ENCODE data around the gene FOXL3.
A peak's percentile ranks its signal among the peaks of the same experiment; 100 is the strongest.

FOXL3 gene

DNA sequence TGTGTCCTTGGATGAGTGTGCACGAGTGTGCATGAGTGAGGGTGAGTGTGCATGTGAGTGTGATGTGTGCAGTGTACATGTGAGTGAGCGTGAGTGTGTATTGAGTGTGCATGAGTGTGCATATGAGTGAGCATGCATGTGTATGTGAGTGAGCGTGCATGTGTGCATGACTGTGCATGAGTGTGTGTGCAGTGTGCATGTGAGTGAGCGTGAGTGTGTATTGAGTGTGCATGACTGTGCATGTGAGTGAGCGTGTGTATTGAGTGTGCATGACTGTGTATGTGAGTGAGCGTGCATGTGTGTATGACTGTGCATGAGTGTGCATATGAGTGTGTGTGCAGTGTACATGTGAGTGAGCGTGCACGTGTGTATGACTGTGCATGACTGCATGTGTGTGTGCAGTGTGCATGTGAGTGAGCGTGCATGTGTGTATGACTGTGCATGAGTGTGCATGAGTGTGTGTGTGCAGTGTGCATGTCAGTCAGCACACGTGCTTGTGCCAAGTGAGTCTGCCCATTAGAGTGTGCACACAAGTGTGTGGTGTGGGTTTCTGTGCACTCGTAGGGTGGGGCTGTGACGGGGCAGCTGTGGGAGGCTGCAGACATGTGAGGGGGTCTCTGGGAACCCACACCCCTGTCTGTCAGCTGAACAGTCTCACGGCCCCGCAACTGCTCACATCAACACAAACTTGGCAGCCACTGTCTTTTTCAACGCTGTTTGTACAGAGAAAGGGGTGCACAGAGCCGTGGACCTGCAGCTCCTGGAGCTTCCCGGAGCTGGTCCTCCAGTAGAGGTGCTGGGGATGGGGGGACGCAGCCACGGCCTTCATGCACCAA lies 14.8 kb downstream of the FOXL3 start:
- DNase-seq = no peak

DNA sequence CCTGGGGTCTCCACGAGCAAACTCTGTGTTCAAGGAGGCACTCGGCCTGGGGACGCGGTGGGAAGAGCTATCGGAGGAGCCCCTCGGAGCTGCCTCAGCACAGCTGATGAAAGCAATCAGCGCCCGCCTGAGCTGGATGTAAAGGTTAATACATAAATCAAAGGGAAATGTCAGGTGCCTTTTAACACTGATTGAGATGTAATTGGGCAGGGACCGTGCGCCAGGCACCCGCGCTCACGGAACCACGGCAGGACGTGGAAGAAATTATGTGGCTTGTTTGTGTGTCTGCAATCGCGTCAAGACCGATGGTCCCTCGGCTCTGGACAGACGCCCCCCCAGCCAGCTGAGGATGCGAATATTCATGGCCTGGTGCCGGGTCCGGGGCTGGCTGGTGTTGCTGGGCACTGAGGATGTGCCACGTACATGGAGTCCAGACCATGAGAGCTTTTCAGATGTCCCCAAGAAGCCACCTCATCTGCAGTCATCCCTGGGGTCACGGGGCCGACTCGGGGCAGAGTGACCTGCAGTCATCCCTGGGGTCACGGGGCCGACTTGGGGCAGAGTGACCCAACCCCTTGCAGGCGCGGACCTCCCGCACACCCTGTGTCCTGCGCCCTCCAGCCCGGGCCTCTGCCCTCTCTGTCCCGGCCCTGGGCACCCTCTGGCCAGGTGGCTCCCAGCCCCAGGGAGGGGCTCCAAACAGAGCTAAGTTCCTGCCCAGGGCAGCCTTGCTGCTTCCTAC lies 15.6 kb downstream of the FOXL3 start:
- no peak for DNase-seq

DNA sequence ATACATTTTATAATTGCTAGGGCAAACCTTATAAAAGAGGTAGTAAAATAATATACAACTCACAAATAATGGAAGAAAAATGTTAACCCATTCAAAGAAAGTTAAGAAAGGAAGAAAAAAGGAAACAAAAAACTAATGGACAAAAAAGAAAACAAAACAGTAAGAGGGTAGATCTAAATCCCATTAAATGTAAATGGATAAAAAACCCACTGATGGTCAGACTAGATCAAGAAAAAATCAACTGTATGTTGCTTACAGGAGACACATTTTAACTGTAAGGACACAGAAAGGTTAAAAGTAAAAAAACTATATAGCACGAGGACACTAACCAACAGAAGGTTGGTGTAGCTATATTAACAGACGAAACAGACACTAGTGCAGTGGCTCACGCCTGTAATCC lies 18.0 kb downstream of the FOXL3 start:
- DNase-seq = no peak

DNA sequence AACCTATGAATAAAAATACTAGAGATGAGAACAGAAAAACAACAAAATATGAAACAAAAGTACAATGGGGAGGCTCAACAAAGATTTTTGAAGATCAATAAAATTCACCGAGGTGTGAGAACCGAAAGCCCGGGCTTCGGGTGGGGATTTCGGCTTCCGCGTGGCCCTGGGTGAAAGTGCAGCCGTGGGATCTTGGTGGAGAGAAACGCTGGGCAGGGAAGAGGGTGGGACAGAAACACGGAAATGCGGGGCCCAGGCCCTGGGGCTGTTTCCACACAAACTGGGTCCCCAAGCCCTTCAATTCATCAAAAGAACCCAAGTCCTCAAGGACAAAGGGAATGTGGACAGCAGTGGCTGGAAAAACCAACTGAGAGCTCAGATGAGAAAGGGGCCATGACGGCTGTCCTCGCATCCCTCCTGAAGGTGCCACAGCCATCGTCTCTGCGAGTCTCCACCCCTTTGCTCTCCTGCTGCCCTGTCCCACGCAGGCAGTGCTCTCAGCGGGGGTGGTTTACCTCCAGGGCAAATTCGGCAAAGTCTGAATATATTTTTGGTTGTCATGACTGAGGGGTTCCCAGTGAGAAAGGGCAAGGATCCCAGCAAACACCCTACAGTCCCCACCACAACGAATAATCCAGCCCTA lies 19.7 kb downstream of the FOXL3 start:
- DNase-seq = no peak

DNA sequence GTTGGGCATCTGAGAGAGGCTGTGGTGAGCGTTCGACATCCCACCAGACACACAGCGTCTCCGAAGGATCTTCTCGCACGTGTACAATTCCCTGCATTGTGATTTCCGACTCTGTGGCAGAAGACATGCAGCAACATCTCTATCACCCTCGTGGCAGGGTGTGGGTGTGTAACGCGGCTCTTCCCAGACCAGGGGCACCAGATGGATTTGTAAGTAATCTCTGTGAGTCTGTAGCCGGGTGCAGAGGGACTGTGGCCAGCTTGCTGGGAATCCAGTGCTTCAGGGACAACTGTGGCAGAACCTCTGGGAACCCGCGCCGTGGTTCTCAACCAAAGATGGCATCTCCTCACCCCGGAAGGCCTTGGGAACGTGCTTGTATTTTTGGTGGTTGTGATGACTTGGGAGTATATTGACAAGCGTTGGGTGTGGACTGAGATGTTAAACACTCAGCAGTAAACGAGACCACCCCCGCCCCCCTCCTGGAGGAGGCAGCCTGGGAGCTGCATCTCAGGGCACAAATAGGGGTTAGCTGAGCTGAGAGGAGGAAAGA lies 21.2 kb downstream of the FOXL3 start:
- no peak for DNase-seq

DNA sequence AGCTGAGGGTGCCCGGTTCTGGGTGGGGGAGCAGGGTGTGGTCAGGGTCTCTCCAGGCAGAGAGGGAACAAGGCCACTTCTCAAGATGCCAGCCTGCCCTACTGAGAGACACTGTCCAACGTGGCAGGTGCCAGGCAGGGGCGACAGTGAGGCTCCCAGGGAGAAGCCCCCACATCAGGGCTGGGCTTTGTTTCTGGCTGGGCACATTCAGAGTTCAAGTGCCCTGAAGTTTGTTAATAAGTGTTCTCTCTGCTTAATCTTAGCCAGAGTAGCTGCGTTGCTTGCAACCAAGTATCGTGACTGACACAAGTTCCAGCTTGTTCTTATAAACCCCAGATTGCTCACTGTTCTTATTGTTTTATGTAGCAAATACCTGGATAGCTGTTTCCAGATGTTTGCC lies 21.8 kb downstream of the FOXL3 start:
- no peak for DNase-seq

DNA sequence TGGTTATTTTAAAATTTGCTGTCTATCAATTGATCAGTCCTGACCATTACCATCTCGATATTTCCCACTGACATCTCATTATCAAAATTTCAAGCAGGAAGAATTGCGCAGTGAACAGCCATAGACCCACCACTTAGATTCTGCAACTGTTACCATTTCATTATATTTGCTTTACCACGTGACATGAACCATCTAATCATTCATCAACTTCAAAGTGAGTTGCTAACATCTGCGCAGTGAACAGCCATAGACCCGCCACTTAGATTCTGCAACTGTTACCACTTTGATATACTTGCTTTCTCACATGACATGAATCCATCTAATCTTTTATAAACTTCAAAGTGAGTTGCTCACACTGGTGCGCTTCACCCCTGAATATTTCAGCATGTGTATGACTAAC lies 22.5 kb downstream of the FOXL3 start:
- DNase-seq = no peak

DNA sequence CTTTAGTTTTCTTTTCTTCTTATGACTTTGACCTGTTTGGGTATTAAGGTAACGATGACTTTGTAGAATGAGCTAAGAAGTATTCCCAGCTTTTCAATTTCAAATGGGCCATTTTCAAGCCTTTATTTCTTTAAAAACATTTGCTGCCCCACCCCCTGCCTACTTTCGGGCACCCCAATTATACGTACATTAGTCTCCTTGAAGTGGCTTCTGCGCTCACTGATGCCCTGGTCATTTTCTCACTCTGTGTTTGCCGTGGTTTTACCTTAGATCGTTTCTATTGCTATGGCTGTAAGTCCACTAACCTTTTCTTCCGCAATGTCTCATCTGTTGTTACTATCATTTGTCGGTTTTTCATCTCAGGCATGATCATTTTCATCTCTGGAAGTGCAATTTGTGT lies 24.9 kb downstream of the FOXL3 start:
- DNase-seq = no peak

DNA sequence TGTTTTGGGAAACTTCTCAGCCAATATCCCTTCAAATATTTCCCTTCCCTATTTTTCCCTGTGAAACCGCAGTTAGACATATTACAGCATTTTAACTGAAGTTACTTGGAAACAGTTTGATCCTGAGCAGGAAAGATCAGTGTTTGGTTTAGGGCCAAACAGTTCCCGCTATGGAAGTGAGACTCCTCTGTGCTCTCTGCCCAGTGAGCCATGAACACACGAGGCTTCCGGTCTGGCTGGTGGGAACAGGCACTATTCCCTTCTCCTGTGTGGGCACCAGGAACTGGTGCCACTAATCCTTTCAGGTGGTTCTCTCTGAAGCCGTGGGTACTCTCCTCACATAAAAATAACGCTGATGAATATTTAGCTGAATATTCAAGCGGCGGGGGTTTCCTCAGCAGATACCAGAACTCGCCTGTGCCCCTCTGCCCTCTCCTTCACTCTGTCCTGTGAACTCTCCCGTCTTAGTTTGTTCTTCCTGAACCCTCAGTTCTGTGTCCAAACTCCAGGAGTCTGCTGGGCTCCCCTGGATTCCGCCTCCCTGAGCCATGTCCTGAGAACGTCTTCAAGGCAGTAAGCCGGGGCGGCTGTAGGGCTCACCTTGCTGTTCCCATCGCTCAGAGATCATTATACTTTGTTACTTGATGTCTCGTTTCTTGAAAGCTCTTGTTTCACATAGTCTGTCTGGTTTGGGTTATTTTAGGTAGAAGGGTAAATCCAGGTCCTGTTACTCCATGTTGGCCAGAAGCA lies 25.7 kb downstream of the FOXL3 start:
- no peak for DNase-seq

DNA sequence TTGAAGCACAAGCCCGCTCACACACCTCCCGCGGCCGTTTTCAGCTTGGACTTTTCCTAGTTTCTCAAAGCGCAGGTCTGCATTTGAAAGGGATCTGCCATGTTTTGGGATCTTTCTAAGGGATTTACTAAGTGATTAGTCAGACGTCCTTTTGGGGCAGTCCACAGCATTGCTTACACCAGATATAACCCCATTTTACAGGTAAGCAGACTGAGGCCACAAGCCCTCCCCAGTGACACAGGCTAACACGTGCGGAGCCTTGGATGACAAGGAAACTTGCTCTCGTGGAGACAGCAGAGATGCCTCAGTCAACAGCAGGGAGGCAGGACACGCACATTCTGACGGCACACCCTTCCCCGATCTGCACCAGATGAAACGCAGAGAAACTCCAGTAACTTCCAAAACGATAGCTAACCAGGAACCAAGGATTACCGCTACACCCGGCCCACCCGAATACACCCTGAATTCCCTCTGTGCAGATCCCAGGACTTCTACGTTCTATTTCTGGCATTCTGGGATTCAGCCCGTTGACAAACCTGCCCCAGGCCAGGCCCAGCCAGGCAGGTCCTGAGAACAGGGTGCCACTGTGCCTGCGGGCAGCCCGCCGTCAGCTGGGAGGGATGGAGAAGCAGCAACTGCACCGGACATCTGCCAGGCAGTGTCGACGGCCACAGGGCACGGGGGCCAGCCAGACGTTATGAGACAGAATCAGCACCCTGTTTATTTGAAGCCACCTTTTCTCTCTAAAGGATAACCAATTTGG lies 27.9 kb downstream of the FOXL3 start:
- DNase-seq = no peak

DNA sequence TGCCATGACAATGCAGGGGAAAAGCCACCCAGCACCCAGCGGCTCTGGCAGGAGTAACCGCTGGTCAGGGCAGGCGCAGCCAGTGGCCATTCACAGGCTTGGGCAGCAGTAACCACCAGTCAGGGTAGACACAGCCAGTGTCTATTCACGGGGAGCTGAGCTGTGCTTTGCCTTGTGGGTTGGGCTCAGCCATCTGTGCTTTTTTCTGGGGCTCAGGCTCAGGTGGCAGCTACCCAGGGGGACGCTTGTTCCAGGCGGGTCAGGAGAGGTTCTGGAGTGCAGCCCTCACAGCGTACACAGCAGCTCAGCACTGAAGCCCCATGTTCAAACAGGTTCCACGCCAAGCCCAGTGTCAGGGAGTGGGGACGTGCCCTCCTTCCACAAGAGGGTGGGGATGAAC lies 28.5 kb downstream of the FOXL3 start:
- no peak for DNase-seq

DNA sequence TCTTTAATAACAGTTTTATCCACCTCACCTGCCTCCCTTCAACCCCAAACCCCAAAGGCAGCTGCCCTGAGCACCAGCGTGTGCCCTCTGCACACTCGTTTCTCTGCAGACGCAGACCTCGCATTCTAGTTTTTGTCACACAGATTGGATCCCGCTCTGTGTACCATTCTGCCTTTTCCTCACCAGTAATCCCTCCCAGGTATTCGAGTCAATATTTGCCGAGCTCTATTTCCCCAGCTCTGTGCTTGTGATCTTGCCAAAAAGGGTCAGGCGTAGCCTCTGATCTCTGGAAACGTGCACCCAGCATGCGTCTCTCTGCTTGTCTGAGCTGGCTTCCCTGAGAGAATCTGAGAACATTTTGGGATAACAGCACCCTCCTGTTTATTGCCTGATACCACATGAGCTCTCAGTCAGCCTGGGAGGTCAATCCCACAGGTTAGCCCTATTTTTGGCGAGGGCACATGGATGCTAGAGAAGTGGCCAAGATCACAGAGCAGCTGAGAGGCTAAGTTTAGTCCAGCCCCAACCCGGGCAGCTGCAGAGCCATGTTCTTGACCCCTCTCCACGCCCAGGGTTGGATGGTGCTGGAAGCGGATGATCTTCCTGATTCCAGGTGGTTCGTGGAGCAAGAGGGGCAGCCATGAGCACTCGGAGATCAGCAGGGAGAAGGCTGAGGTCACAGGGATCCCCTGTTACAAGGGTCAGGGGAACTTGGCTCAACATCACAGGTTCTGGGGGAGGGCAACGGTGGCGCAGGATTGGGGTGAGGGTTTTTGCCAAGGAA lies 29.1 kb downstream of the FOXL3 start:
- no peak for DNase-seq

DNA sequence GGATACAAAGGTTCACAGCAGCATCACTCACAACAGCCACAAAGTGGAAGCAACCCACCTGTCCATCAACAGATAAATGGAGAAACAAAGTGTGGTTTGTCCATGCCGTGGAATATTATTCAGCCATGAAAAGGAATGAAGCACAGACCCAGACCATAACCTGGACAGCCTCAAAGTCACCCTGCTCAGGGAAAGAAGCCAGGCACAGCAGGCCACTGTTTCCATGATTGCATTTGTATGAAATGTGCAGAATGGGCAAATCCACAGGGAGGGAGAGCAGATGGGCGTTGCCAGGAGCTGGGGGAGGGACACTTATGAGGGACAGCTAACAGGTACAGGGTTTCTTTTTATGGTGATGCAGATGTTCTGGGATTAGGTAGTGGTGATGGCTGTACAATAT lies 30.3 kb downstream of the FOXL3 start:
- no peak for DNase-seq

DNA sequence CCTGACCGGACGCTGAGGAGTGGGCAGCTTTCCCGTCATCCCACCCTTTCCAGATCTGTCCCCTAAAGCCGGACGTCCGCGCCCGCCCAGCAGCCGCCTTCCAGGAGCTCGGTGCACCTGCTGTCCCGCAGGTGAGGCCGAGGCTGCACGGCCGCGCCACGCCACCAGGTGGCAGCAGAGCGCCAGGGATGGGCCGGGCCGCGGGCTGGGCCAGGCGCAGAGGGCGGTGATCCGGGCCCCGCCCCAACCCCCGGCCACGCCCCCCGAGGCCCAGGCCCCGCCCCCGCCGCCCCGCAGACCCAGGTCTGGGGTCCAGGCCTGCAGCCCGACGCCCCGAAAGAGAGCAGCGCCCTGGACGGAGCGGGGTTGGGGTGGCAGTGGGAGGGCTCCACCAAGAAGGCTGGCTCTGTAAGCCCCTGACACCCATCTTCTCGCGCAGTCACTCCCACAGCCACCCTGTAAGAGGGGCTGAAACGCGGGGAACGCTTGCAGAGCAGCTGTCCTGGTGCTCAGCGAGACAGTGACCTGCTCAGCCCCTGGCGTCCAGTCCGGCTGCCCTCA lies 32.2 kb downstream of the FOXL3 start:
- DNase-seq = peak in 1 of 2 donors; percentile 27

DNA sequence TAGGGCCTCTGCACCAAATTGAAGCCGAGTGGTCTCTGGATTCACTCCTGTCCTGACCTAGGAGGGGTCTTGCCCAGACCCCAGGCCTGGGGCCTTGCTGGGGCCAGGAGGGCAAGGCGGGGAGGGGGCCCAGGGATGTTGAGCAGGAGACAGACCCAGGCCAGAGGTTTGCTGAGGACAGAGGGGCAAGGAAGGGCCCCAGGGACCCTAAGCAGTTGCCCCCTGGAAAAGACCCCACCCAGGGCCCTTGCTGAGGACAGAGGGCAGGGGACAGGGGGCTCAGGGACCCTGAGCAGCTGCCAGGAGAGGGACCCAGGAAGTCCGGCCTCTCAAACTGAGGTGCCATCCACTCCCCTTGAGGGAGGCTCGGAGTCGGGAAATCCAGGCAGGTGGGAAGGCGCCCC lies 32.7 kb downstream of the FOXL3 start:
- no peak for DNase-seq

DNA sequence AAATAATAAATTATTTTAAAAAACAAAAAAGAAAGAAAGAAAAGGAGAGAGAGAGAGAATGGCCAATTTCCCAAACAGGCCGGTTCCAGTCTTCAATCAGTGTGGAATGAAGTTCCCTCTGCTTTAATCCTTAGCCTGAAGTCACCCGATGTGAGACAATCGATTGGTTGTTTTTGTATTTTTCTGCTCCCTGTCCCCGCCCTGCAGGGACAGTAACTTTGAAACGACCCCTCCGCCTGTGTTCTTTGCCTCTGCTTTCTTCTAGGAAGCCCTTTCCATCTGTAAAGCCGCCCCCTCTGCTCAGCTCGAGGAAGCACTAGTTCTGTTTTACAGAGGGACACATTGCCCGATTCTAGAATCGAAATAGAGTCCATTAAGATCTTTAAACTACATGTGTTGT lies 33.4 kb downstream of the FOXL3 start:
- DNase-seq = no peak

DNA sequence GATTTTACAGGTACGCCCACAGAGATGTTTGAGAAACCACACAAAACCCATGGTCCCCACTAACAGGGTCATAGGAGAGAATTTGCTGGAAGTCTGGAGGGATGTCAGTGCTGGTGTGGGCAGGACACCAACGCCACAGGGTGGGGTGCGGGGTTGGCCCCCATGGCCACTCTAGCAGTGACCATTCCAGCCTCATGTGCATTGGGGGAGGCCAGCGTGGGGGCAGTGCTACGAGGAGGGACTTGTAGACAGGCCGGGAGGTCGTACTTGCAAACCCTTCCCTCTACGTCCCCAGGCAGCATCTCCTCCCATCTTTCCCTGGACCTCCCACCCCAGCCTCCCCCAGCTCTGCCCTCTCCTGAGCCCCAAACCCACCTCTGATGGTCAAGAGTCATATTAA lies 34.0 kb downstream of the FOXL3 start:
- no peak for DNase-seq

DNA sequence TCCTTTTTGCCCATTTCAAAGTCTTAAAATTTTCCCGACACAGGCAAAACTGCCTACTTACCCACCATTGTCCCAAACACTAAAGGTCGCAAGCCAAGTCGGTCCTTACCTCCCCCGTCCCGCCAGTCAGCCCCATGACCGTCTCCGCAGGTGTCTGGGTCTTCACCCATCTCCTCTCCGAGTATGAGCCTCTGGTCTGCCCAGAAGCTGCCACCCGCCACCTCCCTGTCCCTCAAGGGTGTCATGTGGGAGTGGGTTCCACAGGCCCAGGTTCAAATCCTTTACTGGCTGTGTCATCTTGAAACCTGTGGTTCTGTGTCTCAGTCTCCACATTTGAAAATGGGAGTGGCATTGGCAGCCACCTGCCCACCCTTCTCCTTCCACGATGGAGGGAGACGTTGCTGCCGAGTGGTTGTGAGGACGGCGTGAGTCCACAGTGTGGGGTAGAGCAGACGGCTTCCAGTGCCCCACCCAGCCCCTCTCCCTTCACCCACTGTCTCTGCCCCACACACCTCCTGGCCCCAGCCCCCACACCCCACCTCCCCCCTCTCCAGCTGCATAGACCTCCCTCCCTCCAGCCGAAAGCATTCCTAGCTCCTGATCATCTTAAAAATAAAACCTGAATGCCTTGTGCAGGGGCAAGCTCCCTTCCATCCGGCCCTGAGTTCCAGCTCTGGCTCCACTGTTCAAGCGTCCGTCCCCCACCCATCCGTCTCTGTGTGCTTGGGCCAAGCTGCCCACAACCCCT lies 35.3 kb downstream of the FOXL3 start:
- DNase-seq = no peak

DNA sequence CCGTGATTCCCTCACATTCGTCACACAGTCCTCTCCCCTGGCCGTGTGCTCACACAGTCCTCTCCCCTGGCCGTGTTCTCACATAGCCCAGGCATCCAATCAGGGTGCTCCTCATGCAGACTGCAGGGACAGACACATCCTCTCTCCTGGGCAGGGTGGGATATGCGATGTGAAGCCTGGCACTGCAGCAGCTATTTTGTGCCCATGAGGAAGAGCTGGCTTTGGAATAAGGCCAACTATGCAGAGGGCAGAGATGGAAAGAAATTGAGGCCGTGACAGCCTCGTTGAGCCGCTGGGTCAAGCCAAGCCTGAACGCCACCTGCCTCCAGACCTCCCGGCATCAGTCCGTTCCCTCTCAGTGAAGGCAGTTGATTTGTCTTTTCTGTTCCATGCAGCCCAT lies 35.8 kb downstream of the FOXL3 start:
- DNase-seq = no peak

DNA sequence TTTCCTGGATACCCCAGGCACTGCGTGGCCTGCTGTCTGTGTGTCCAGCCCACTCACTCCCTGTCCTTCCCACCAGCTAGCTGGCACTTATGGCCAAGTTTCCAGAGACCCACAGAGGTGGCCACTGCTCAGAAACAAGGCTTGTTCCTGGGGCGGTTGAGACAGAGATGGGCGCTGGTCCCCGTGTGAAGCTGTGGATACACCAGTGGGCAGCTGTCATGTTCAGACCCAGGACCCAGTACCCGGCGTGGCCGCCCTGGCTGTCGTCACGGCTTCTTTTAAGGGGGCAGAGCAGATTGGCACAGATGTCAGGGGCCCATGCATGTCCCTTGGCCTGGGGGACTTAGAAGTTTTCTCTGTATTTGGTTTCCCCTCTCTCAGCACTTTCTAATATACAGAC lies 36.3 kb downstream of the FOXL3 start:
- DNase-seq = no peak
